MM.1S (cell line): ENCODE measurements around the gene ANKS6.

Experiments used
- DNase-seq: peaks from one replicate; pipeline ENCODE4 v3.0.0-alpha.2; 2015
- H2AFZ ChIP-seq: fragments of 300-600 bp; sonication (generic); 2 replicates; pipeline ENCODE4 v1.6.0; 2016; ENCODE audit warnings: antibody characterized with exemption, low read length
- H3F3A ChIP-seq: fragments of 300-600 bp; sonication (generic); 2 replicates; pipeline ENCODE4 v1.6.1; 2016; ENCODE audit warnings: mild to moderate bottlenecking, antibody characterized with exemption, low read length, moderate library complexity, mixed read lengths; ENCODE audit not compliant: insufficient read depth
- H3K27ac ChIP-seq: fragments of 300-600 bp; sonication (generic); 2 replicates; pipeline ENCODE4 v1.5.1; 2016; ENCODE audit warnings: mild to moderate bottlenecking, low read length
- H3K27me3 ChIP-seq: fragments of 300-600 bp; sonication (generic); replicated peaks from 2 replicates; pipeline ENCODE4 v1.6.0; 2016; ENCODE audit warnings: low read length; ENCODE audit not compliant: insufficient read depth
- H3K36me3 ChIP-seq: fragments of 300-600 bp; sonication (generic); replicated peaks from 2 replicates; pipeline ENCODE4 v1.6.1; 2016; ENCODE audit warnings: mild to moderate bottlenecking, low read length, mixed read lengths; ENCODE audit not compliant: insufficient read depth
- H3K4me1 ChIP-seq: fragments of 300-600 bp; sonication (generic); 2 replicates; pipeline ENCODE4 v1.6.1; 2016; ENCODE audit warnings: low read length, mixed read lengths
- H3K4me2 ChIP-seq: fragments of 300-600 bp; sonication (generic); 2 replicates; pipeline ENCODE4 v1.6.0; 2016; ENCODE audit warnings: low read depth, low read length
- H3K4me3 ChIP-seq: fragments of 300-600 bp; sonication (generic); 2 replicates; pipeline ENCODE4 v1.5.1; 2016; ENCODE audit warnings: low read length, mixed read lengths
- H3K79me2 ChIP-seq: fragments of 300-600 bp; sonication (generic); 2 replicates; pipeline ENCODE4 v1.6.1; 2016; ENCODE audit warnings: mixed run types, low read length, mixed read lengths
- H3K9ac ChIP-seq: fragments of 300-600 bp; sonication (generic); 2 replicates; pipeline ENCODE4 v1.6.1; 2016; ENCODE audit warnings: low read length, mixed read lengths
- H3K9me2 ChIP-seq: fragments of 300-600 bp; sonication (generic); replicated peaks from 2 replicates; pipeline ENCODE4 v1.6.1; 2016; ENCODE audit warnings: mild to moderate bottlenecking, low read length, mixed read lengths; ENCODE audit not compliant: insufficient read depth
- H3K9me3 ChIP-seq: fragments of 300-600 bp; sonication (generic); replicated peaks from 2 replicates; pipeline ENCODE4 v1.6.1; 2016; ENCODE audit warnings: mild to moderate bottlenecking, low read length, mixed read lengths; ENCODE audit not compliant: insufficient read depth
- H4K20me1 ChIP-seq: fragments of 300-600 bp; sonication (generic); 2 replicates; pipeline ENCODE4 v1.6.1; 2016; ENCODE audit warnings: mild to moderate bottlenecking, low read length, moderate library complexity, mixed read lengths; ENCODE audit not compliant: insufficient read depth
- EZH2 ChIP-seq: fragments of 300-600 bp; sonication (generic); optimal IDR thresholded peaks from 2 replicates; pipeline ENCODE3; 2017; ENCODE audit warnings: low read depth, mild to moderate bottlenecking, antibody characterized with exemption, low read length, mixed read lengths
- EZH2phosphoT487 ChIP-seq: fragments of 300-600 bp; sonication (generic); IDR thresholded peaks from 2 replicates; pipeline ENCODE4 v1.6.1; 2018; ENCODE audit warnings: antibody characterized with exemption, low read length
- TF ChIP-seq, protein P1 (sequence below): fragments of 300-600 bp; sonication (generic); IDR thresholded peaks from 2 replicates; pipeline ENCODE4 v1.5.1; 2016; ENCODE audit warnings: antibody characterized with exemption, low read length, mixed read lengths

Gene ANKS6

GRCh38 chr9:98822661-98823060 lies 26.3 kb upstream of the ANKS6 start:
- DNase-seq: no peak
- H3F3A ChIP-seq: no peaks in the 10 kb centered on the region
- TF ChIP-seq, protein P1, sequence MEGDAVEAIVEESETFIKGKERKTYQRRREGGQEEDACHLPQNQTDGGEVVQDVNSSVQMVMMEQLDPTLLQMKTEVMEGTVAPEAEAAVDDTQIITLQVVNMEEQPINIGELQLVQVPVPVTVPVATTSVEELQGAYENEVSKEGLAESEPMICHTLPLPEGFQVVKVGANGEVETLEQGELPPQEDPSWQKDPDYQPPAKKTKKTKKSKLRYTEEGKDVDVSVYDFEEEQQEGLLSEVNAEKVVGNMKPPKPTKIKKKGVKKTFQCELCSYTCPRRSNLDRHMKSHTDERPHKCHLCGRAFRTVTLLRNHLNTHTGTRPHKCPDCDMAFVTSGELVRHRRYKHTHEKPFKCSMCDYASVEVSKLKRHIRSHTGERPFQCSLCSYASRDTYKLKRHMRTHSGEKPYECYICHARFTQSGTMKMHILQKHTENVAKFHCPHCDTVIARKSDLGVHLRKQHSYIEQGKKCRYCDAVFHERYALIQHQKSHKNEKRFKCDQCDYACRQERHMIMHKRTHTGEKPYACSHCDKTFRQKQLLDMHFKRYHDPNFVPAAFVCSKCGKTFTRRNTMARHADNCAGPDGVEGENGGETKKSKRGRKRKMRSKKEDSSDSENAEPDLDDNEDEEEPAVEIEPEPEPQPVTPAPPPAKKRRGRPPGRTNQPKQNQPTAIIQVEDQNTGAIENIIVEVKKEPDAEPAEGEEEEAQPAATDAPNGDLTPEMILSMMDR: no peak
- TF ChIP-seq EZH2: no peak
- TF ChIP-seq EZH2phosphoT487: no peak
- H4K20me1 ChIP-seq: no peaks in the 10 kb centered on the region
- no peak overlapping the region for H3K27ac ChIP-seq
- H3K4me3 ChIP-seq: no peak overlapping the region
- H3K36me3 ChIP-seq: no peaks in the 10 kb centered on the region
- no peaks in the 10 kb centered on the region for H3K9me2 ChIP-seq
- no peaks in the 10 kb centered on the region for H3K79me2 ChIP-seq
- no peak overlapping the region for H2AFZ ChIP-seq
- no peaks in the 10 kb centered on the region for H3K9me3 ChIP-seq
- H3K4me2 ChIP-seq: no peak overlapping the region
- no peak overlapping the region for H3K9ac ChIP-seq
- no peaks in the 10 kb centered on the region for H3K4me1 ChIP-seq
- no peaks in the 10 kb centered on the region for H3K27me3 ChIP-seq

DNA sequence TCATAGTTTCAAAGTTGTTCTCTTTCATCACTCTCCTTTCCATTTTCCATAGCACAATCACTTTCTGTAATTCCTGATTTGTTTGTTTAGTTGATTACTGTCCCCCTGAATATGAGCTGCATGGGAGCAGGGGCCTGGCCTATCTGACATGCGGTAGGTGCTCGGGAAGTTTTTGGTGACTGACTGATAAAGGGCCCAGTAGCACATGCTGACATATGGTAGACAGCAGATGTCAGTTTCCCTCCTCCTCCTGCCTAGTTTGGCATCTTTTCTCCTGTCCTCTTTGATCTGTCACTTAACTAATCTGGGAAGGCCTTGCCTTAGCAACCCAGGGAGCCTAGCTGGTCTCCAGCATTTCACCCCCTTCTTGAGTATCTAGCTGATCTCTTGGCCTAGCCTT lies 25.5 kb upstream of the ANKS6 start:
- no peaks in the 10 kb centered on the region for H3F3A ChIP-seq
- H2AFZ ChIP-seq: no peak overlapping the region
- no peaks in the 10 kb centered on the region for H3K27me3 ChIP-seq
- no peaks in the 10 kb centered on the region for H3K9me3 ChIP-seq
- no peaks in the 10 kb centered on the region for H3K79me2 ChIP-seq
- no peak overlapping the region for H3K4me2 ChIP-seq
- H3K27ac ChIP-seq: no peak overlapping the region
- no peaks in the 10 kb centered on the region for H3K36me3 ChIP-seq
- no peak overlapping the region for H3K4me3 ChIP-seq
- no peaks in the 10 kb centered on the region for H4K20me1 ChIP-seq
- H3K4me1 ChIP-seq: no peaks in the 10 kb centered on the region
- no peak overlapping the region for H3K9ac ChIP-seq
- DNase-seq: no peak
- H3K9me2 ChIP-seq: no peaks in the 10 kb centered on the region
- TF ChIP-seq EZH2phosphoT487 (no peak), EZH2 (no peak)
- TF ChIP-seq, protein P1: no peak

- no peak overlapping the region for H3K4me3 ChIP-seq
- DNase-seq: no peak
- H3K27me3 ChIP-seq: no peaks in the 10 kb centered on the region
- no peaks in the 10 kb centered on the region for H3F3A ChIP-seq
- no peak overlapping the region for H3K9ac ChIP-seq
- no peaks in the 10 kb centered on the region for H4K20me1 ChIP-seq
- H3K4me2 ChIP-seq: no peak overlapping the region
- no peaks in the 10 kb centered on the region for H3K9me3 ChIP-seq
- H3K4me1 ChIP-seq: no peaks in the 10 kb centered on the region
- TF ChIP-seq EZH2 (no peak), EZH2phosphoT487 (no peak)
- TF ChIP-seq, protein P1: no peak
- H3K79me2 ChIP-seq: no peaks in the 10 kb centered on the region
- no peaks in the 10 kb centered on the region for H3K36me3 ChIP-seq
- no peaks in the 10 kb centered on the region for H3K9me2 ChIP-seq
- H2AFZ ChIP-seq: no peak overlapping the region
- H3K27ac ChIP-seq: no peak overlapping the region
Measured at GRCh38 chr9:98819231-98819630, 22.9 kb upstream of the ANKS6 start.
